GM18519 (cell line): ENCODE measurements around the gene MEMO1.
"Not testable (repeated sequence)": the region's sequence is repeated elsewhere in the genome, so short reads cannot be mapped to it uniquely, and the experiment has no call there.

Experiments used
- ATAC-seq: cut with Tn5 transposase; IDR thresholded peaks from one replicate; pipeline ENCODE4 v1.9.1; 2021; ENCODE audit warnings: mild to moderate bottlenecking, moderate library complexity; ENCODE audit not compliant: unreplicated experiment, low FRiP score

The MEMO1 gene

DNA sequence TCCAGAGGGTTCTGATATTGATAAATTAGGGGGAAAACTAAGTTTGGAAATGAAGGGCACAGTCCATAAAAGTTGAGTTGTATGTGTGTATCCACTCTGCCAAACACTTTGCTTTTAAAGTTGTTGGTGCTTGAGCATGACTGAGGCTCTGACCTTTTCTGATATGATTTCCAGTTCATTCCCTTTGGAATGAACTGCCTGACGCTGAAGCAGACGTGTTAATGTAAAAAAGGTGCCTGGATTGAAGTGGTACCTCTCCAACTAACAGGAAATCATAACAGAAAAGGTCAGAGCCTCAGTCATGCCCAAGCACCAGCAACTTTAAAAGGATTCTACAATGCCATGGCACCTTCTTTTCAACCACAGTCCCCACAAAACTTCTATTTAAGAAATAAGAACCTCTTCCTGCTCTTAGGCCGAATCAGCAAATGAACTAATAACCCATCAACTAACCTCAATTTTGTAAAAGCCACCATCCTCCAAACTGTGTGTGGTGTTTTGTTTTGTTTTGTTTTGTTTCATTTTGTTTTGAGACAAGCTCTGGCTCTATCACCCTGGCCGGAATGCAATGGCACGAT is 52.6 kb downstream of the MEMO1 start:
- ATAC-seq = no peak

DNA sequence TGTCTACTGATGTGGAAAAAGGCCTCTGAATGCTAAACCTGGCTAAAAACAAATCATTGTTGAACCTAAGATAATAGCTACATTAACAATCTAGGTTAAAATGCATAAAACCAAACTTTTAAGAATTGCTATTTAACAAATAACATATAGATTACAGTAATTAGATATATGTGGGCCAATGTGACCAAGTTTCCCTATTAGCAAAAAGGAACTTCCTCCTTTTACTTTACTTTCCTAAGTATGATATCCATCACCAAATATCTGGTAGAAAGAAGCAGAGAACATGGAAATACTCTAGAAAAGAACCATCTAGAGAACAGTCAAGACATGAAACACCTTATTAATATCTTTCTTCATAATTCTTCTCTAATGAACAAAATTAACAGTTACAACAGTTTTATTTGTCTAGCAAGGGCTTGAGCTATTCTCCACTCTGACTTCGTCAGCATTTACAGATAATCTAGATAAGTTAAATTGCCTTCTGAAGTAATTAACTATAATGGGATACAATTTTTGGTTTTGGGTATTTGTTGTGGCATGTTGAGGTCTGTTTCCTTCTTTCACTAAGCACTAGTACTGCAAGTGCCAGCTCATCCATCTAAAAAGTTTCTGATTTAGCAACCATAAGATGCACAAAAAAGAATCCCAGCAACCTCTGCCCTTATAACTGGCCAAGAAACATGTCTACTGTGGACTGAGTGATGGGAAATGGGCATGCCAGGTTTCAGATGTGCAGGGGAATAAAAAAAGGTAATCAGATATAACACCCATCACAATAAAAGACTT is 53.3 kb downstream of the MEMO1 start:
- ATAC-seq = no peak

DNA sequence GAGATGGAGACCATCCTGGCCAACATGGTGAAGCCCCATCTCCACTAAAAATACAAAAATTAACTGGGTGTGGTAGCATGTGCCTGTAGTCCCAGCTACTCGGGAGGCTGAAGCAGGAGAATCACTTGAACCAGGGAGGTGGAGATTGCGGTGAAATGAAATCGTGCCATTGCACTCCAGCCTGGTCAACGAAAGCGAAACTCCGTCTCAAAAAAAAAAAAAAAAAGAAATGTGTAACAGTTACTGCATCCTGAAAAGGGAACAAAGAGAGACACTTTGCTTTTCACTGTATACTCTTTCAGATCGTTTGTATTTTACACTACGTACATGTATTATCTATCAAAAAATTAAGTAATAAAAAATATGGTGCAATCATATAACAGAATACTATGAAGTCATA is 53.9 kb downstream of the MEMO1 start:
- ATAC-seq = not testable (repeated sequence)

DNA sequence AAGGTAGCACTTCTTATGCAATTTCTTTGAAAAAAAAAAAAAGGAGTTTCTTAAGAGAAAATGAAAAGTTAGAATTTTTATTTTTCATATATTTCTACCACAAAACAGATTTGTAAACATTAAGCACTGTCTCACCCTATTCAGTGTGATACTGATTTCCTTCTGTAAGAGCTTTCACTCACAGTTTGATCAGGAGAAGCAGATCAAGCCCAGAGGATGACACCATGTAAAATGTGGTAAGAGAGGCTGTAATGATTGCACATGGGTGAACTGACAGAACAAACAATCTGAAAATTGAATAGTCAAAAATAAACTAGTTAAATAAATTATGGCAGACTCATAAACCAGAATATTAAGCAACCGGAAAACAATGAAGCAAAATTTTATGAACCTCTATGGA is 54.5 kb downstream of the MEMO1 start:
- no peak for ATAC-seq

DNA sequence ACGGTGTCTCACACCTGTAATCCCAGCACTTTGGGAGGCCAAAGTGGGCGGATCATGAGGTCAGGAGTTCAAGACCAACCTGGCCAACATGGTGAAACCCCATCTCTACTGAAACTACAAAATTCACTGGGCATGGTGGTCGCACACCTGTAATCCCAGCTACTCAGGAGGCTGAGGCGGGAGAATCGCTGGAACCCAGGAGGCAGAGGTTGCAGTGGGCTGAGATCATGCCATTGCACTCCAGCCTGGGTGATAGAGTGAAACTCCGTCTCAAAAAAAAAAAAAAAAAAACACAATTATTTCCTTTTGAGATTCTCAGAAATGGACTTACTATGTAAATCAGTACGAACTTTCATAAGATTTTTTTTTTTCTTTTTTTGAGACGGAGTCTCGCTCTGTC is 57.7 kb downstream of the MEMO1 start:
- ATAC-seq = not testable (repeated sequence)

DNA sequence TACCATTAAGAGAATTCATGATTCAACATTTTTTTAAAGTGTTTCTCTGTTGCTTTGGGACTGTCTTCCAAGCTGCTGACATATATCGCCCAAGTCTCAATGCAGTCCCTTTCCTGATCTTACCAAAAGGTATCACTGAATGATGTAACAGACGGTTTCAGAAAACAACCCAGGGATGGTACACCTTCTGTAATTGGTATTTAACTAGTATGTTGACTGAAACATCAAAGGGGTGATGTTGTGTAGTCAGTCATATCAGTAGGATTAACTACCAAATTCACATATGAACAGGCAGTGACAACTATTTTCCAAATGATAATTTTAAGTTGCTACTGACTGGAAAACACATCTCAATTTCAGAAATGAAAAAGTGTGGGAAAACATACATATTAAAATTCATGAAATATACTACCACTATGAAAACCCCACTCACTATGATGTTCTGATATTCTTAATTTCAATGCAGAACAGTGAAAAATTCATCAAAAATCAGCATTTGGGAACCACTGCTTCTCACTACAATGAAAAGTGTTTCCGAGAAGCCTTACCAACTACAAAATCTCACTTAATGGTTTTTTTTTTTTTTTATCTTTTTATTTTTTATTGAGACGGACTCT is 59.8 kb downstream of the MEMO1 start:
- no peak for ATAC-seq

DNA sequence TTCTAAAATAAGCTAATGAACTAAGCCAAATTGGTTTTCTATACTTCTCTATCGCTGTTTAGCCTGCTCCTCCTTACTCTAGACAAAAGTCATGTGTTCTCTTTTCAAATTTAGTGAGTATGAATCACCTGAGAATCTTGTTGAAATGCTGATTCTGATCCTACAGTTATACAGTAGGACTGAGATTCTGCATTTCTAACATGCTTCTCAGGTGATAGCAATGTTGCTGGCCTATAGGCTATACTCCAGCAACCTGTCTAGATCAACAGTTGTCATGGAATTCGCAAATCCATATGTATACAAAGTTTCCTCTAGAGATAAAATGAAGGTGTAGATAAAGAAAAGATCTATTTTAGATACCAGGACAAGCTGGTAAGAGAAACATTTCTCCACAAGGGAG is 62.9 kb downstream of the MEMO1 start:
- no peak for ATAC-seq

DNA sequence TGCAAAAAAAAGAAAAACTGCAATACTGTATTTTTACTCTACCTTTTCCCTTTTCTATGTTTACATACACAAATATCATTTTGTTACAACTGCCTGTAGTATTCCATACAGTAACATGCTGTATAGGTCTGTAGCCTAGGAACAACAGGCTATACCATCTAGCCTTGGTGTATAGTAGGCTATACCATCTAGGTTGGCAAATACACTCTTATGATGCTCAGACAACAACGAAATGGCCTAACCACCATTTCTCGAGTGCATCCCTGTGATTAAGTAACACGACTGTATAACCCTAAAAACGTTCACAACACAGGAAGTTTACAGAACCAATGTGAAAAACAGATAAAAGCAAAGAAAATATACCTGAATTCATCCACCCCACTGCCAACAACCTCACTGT is 64.0 kb downstream of the MEMO1 start:
- no peak for ATAC-seq

DNA sequence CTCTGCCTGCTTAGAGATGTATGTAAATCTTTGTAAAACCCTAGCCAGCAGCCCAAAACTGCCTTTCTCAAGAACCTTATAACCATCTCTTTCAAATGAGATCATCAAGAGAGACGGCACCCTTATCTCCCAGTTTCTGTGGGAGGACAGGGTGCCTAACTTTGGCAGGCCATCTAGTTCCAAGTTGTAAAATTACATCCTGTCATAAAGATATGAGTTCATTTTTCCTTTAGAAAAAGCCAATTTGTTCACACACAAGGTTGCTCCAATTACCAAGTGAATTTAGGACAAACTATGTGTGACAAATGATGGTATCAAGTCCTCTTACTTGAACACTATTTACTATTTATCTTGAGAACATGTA is 65.3 kb downstream of the MEMO1 start:
- no peak for ATAC-seq

DNA sequence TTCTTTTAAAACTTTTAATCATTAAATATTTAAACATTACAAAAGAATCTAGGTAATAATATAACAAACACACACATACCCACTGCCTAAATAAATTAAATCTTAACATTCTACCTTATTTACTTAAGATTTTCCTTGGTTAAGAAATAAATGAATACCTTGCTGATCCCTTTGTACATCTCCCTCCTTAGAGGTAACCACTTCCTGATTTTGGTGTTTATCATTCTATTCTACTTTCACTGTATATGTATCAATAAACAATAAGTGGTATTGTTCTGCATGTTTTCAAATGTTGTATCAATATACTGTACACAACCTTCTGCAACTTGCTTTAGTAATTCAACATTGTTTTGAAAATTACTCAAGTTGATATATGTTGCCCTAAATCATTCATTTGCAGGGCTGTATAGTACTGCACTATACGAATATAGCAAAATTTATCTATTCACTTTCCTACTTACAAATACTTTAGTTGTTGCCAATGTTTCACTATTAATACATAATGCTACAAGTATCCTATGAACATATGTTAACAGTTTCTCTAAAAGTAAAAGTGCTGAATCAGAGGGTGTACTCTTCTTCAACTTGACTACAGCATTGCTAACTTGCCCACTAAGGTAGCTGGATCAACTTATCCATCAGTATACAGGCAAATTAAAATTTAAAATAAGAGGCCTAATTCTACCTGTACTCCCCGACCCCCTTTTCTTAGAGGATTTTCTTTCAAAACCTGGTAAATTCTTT is 65.8 kb downstream of the MEMO1 start:
- ATAC-seq = no peak

DNA sequence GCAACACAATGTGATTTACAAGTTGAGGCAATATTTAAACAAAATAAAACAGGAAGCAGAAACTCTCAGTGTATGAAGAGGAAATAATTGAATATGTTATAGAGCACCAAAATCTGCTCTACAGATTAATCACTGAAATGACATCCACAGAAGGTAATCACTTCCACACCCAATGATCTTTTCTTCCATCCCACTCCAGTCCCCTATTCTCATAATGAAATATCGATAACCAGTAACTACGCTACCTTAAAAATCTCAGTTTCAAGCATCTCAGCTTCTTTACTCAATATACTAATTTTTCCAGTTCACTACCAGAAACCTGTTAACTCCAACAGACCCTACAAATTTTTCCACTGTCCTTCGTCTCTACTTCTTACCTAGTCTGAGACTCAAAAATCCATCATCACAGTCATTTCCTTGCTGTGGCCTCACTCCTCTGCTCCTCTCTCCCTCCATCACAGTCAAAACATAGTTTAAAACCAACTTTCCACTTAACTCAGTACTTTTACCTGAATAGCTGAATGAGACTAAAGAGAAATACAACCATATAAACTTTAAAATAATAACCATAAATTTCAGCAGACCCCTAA is 67.1 kb downstream of the MEMO1 start:
- ATAC-seq = no peak

DNA sequence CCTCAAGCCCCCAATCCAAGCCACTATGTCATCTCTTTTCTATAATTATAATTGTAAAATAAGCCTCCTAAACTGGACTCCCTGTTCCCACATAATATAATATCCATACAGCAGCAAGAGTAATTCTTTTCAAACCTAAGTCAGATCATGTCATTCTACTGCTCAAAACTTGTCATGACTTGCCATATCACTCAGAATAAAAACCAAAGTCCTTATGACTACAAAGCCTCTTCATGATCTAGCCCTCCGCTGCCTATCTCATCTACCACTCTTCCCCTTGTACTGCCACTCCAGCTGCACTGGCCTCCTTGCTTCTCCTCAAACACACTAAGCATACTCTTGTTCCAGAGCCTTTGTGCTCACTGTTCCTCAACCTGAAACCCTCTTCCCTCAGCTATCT is 69.9 kb downstream of the MEMO1 start:
- no peak for ATAC-seq

DNA sequence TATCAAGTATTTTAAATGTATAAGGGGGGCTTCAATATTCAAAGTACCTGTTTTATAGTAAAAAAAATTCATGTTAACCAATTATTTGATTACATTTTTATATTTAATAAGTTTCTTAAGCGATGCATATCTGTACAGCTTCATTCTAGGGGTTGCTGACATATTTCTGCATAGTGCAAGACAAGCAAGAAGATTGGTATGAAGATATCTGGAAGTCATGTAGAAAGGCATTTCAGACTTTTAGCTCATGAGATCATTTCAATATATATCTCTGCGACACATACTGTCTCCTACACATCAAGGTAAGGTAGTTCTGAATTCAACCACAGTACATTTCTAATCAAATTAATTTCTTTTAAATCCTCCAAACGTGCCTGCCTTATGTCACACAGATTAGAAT is 73.1 kb downstream of the MEMO1 start:
- ATAC-seq = no peak

DNA sequence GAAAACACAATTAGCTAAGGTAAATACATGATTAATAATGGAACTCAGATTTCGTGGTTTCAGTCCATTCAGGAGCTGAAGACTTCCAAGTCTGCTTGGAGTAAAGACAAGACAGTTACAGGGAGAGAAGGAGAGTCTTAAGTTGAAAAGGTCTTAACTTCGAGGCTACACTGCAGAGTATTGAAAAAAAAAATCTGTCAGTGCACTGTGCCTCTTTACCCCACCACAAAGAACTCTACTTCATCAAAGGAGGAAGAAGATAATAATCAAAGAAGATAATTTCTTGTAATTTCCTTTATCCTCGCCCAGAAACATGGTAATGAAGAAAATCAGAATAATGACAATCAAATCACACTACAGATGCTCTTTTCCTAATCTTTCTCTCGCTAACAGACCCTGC is 75.4 kb downstream of the MEMO1 start:
- ATAC-seq = no peak

DNA sequence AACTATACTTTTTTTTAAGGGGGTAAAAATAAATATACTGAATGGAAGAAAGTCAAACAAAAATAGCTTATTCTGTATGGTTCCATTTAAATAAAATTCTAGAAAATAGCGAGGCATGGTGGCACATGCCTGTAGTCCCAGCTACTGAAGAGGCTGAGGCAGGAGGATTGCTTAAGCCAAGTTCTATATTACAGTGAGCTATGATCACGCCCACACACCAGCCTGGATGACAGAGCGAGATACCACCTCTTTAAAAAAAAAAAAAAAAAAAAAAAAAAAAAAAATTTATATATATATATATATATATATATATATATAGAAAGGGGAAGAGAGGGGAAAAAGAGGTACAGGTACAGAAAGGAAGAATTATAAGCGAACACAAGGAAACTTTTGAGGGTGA is 77.7 kb downstream of the MEMO1 start:
- ATAC-seq = no peak

DNA sequence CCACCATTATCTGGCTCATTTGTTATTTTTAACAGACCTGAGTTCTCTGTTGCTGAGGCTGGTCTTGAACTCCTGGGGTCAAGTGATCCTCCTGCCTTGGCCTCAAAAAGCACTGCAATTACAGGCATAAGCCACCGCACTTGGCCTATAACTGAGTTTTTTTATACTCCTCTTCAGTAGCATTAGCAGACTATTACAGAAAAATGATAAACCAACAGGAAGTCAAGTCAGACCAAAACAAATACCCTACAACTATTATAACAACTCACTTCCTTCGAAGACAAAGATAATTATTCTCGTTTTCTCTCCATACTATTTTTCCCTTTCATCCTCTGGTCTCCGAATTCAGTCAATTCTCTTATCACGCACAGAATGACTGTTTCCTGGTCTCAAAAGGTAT is 78.2 kb downstream of the MEMO1 start:
- ATAC-seq = no peak

DNA sequence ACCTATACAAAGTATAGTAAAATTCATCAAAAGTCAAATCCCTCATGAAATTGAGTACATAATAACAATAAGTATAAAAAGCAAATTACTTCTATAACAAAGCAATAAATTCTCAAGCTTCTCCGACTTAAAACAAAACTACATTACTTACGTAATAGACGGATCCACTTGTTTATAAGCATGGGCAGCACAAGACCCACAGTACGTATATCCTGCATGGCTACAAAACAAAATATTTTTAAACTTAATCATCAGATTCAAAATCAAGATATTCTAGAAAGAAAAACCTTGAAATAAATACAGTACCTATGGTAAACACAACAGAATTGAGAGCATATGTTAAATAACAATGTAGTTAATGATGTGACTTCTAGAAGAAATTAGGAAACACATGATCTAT is 78.9 kb downstream of the MEMO1 start:
- ATAC-seq = no peak

DNA sequence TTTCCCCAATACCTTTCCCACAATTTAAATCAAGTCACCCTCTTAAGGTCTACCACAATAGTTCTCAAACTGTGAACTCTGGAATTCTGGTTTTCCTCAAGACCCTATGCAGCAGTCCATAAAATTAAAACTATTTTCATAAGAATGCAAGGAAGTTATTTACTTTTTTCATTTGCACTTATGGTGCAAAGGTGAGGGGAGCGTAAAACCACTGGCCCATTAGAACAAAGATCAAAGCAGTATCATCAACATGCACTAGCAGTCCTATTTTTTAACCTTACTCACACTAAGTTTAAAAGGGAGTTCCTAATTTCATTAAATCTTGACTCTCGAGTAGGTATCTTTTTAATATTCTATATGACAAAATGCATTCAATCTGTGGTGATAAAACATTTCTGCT is 85.3 kb downstream of the MEMO1 start:
- ATAC-seq = no peak

DNA sequence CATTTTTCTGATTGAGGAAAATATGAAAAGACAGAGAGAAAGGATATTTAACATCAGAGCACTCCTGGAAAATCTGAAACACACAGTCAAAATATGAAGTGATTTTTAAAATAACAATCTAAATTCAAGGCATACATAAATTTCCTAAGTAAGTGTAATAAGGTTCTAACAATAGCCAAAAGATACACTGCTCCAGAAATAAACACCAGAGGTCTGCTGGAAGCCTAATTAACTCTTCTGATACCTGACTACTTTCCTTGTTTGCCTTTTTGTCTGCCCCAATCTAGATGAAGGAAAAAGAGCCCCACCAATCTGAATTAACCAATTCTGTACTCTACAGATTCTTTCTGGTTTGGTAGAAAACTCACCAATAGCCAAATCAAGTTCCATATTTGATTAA is 87.1 kb downstream of the MEMO1 start:
- no peak for ATAC-seq

DNA sequence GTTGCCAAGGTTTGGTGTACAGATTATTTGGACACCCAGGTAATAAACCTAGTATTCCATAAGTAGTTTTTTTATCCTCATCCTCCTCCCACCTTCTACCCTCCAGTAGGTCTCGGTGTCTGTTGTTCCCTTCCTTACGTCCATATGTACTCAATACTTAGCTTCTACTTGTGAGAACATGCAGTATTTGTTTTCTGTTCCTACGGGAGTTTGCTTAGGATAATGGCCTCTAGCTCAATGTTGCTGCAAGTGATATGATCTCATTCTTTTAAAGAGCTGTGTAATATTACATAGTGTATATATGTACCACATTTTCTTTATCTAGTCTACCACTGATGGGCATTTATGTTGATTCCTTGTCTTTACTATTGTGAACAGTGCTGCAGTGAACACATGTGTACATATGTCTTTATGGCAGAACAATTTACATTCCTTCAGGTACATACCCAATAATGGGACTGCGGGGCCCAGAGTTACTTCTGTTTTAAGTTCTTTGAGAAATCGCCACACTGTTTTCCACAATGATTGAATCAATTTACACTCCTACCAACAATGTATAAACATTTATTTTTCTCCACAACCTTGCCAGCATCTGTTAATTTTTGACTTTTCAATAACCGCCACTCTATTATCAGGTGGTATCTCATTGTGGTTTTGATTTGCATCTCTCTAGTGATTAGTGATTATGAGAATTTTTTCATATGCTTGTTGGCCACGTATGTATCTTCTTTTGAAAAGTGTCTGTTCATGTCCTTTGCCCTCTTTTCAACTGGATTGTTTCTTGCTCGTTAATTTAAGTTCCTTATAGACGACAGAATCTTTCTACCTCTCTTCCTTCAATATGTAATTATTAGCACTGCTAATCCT is 88.0 kb downstream of the MEMO1 start:
- ATAC-seq = no peak
